ENCODE results near the gene UBR1. TPM values are rescaled to one million over a fixed set of nuclear protein-coding genes. Genes with fewer than 3 reads are reported as not detected.
A peak's percentile ranks its signal among the peaks of the same experiment; 100 is the strongest.

Gene UBR1
- total RNA-seq, 1 donor = 35.5 TPM

DNA sequence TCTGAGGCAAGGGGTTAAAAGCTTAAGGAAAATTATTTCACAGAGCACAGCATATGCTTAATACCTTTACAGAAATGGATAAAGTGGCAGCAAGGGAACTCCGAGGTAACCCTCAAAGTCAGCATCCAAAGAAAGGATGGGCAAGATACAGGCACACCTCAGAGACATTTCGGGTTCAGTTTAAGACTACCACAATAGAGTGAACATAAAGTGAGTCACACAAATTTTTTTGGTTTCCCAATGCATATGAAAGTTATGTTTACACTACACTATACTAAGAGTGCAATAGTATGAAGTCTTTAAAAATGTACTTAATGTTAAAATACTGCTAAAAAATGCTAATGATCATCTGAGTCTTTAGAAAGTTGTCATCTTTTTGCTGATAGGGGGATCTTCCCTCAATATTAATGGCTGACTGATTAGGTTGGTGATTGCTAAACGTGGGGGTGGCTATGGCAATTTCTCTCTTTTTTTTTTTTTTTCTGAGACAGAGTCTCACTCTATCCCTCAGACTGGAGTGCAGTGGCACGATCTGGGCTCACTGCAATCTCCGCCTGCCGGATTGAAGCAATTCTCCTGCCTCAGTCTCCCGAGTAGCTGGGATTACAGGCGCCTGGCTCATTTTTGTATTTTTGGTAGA is 10.0 kb downstream of the UBR1 start:
- H3K36me3 ChIP-seq (ENCODE audit: insufficient read depth, low read length) = peaks cover 9% of the 10 kb centered on the region
- peaks cover 27% of the 10 kb centered on the region for H3K4me1 ChIP-seq (ENCODE audit: insufficient read depth, low read length)
- TF ChIP-seq, protein P1, sequence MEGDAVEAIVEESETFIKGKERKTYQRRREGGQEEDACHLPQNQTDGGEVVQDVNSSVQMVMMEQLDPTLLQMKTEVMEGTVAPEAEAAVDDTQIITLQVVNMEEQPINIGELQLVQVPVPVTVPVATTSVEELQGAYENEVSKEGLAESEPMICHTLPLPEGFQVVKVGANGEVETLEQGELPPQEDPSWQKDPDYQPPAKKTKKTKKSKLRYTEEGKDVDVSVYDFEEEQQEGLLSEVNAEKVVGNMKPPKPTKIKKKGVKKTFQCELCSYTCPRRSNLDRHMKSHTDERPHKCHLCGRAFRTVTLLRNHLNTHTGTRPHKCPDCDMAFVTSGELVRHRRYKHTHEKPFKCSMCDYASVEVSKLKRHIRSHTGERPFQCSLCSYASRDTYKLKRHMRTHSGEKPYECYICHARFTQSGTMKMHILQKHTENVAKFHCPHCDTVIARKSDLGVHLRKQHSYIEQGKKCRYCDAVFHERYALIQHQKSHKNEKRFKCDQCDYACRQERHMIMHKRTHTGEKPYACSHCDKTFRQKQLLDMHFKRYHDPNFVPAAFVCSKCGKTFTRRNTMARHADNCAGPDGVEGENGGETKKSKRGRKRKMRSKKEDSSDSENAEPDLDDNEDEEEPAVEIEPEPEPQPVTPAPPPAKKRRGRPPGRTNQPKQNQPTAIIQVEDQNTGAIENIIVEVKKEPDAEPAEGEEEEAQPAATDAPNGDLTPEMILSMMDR (IDR thresholded peaks at IDR 0.05; ENCODE audit: extremely low read depth, low read depth, low read length) = no peak
- peaks cover 15% of the 10 kb centered on the region for H4K20me1 ChIP-seq (ENCODE audit: insufficient read depth, low read length)
- H2AFZ ChIP-seq (ENCODE audit: low read length) = no peak overlapping the region
- peak overlapping the region; percentile 57 for H3K27ac ChIP-seq (ENCODE audit: low read depth, low read length)
- peak overlapping the region; percentile 46 for H3K4me2 ChIP-seq (ENCODE audit: insufficient read depth, low read length)
- no peak for DNase-seq (ENCODE audit: insufficient read length, low spot score, missing footprints)
- H3K9me3 ChIP-seq (ENCODE audit: low read depth, low read length) = no peaks in the 10 kb centered on the region
- no peak overlapping the region for H3K4me3 ChIP-seq (ENCODE audit: insufficient read depth, low read length)
- H3K27me3 ChIP-seq (ENCODE audit: insufficient read depth, low read length) = no peaks in the 10 kb centered on the region
- H3K79me2 ChIP-seq (ENCODE audit: insufficient read depth, low read length) = peaks cover 64% of the 10 kb centered on the region

DNA sequence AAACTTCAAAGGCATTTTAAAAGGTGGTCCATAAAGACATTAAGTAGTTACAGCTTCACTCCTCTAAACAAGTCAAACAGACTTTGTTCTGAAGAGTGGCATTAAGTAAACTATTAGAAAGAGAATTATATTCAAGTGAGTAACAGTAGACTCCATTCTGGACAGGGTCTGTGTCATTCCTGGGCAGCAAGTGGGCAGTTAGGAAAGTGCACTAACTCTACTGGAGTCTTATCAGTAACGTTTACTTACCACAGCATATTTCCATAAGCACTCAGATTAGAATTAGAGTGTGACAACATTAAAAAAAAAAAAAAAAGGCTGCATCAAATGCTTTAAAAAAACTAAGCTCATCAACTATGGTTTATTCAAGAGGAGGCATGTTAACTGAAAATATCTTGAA is 10.6 kb downstream of the UBR1 start:
- peak; percentile 65 for DNase-seq (ENCODE audit: insufficient read length, low spot score, missing footprints)
- H3K27ac ChIP-seq (ENCODE audit: low read depth, low read length) = peak overlapping the region; percentile 57

DNA sequence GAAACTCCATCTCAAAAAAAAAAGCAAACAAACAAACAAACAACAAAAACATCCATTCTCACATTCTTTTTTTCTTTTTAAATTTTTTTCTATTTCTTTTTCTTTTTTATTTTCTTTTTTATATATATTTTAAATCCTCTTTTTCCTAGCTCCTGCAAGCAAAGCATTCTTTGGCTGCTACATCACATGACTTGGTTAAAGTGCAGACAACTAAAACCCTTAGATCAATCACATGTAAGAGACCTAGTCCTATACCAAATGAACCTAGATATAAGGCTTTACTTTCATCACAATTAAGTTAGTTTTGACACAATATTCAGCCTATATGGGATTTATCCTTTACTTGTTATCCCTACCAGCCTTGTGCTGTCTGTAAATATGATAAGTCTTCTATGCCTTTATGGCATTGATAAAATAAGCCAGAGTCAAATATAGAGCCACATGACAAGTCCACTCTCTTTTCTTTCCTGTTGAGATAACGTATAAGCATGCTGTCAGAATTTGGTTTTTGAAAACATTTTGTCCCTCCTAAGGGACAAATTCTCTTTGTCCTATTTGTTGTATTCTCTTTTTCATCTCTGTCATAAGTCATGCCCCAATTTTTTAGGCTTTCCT is 11.3 kb downstream of the UBR1 start:
- TF ChIP-seq, protein P1 (IDR thresholded peaks at IDR 0.05; ENCODE audit: extremely low read depth, low read depth, low read length) = no peak
- DNase-seq (ENCODE audit: insufficient read length, low spot score, missing footprints) = no peak
- Histone ChIP-seq H3K79me2 (ENCODE audit: insufficient read depth, low read length) (peaks cover 58% of the 10 kb centered on the region), H3K27me3 (ENCODE audit: insufficient read depth, low read length) (no peaks in the 10 kb centered on the region), H3K9me3 (ENCODE audit: low read depth, low read length) (no peaks in the 10 kb centered on the region), H3K4me2 (ENCODE audit: insufficient read depth, low read length) (no peak overlapping the region), H2AFZ (ENCODE audit: low read length) (no peak overlapping the region), H3K4me1 (ENCODE audit: insufficient read depth, low read length) (peaks cover 27% of the 10 kb centered on the region), H4K20me1 (ENCODE audit: insufficient read depth, low read length) (peaks cover 13% of the 10 kb centered on the region), H3K4me3 (ENCODE audit: insufficient read depth, low read length) (no peak overlapping the region), H3K27ac (ENCODE audit: low read depth, low read length) (peak overlapping the region; percentile 19), H3K36me3 (ENCODE audit: insufficient read depth, low read length) (peaks cover 6% of the 10 kb centered on the region)

More for the DNA sequence above, 10.6 kb downstream of the UBR1 start:
- peaks cover 8% of the 10 kb centered on the region for H3K36me3 ChIP-seq (ENCODE audit: insufficient read depth, low read length)
- H2AFZ ChIP-seq (ENCODE audit: low read length) = no peak overlapping the region
- H3K4me1 ChIP-seq (ENCODE audit: insufficient read depth, low read length) = peaks cover 27% of the 10 kb centered on the region
- peak overlapping the region; percentile 46 for H3K4me2 ChIP-seq (ENCODE audit: insufficient read depth, low read length)
- TF ChIP-seq, protein P1 (IDR thresholded peaks at IDR 0.05; ENCODE audit: extremely low read depth, low read depth, low read length) = no peak
- peaks cover 59% of the 10 kb centered on the region for H3K79me2 ChIP-seq (ENCODE audit: insufficient read depth, low read length)
- no peak overlapping the region for H3K4me3 ChIP-seq (ENCODE audit: insufficient read depth, low read length)
- H4K20me1 ChIP-seq (ENCODE audit: insufficient read depth, low read length) = peaks cover 13% of the 10 kb centered on the region
- H3K27me3 ChIP-seq (ENCODE audit: insufficient read depth, low read length) = no peaks in the 10 kb centered on the region
- no peaks in the 10 kb centered on the region for H3K9me3 ChIP-seq (ENCODE audit: low read depth, low read length)

DNA sequence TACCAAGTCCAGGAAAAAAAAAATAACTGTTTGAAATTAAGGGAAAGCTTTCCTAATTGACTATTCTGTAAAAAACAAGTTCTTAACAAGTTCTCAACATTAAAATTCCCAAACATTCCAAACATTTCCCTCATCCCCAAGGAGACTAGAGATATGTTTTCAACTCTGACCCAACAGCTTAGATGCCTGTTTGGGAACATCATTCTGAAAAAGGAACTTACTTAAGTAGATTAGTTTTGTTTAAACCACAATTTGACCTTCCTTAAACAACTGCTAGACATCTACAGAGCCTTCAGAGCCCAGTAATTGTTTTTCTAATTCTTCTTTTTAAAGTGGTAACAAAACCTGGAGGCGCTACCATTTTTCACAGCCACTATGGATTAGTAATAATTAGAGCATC is 12.8 kb downstream of the UBR1 start:
- no peak overlapping the region for H3K4me2 ChIP-seq (ENCODE audit: insufficient read depth, low read length)
- TF ChIP-seq, protein P1 (IDR thresholded peaks at IDR 0.05; ENCODE audit: extremely low read depth, low read depth, low read length) = no peak
- no peak for DNase-seq (ENCODE audit: insufficient read length, low spot score, missing footprints)
- H4K20me1 ChIP-seq (ENCODE audit: insufficient read depth, low read length) = peaks cover 10% of the 10 kb centered on the region
- H3K27me3 ChIP-seq (ENCODE audit: insufficient read depth, low read length) = no peaks in the 10 kb centered on the region
- H3K4me3 ChIP-seq (ENCODE audit: insufficient read depth, low read length) = no peak overlapping the region
- H3K4me1 ChIP-seq (ENCODE audit: insufficient read depth, low read length) = peaks cover 27% of the 10 kb centered on the region
- peaks cover 56% of the 10 kb centered on the region for H3K79me2 ChIP-seq (ENCODE audit: insufficient read depth, low read length)
- no peak overlapping the region for H2AFZ ChIP-seq (ENCODE audit: low read length)
- H3K27ac ChIP-seq (ENCODE audit: low read depth, low read length) = peak overlapping the region; percentile 29
- H3K9me3 ChIP-seq (ENCODE audit: low read depth, low read length) = no peaks in the 10 kb centered on the region
- peaks cover 5% of the 10 kb centered on the region for H3K36me3 ChIP-seq (ENCODE audit: insufficient read depth, low read length)

Measured in osteoblast (primary cell).